T follicular helper cell (primary cell): ENCODE measurements around the gene CARS1.
"Not testable (repeated sequence)": the region's sequence is repeated elsewhere in the genome, so short reads cannot be mapped to it uniquely, and the experiment has no call there.

Experiments
- DNase-seq: peaks from one replicate; pipeline ENCODE4 v3.0.0-alpha.2; 2020; ENCODE audit warnings: low read depth

The CARS1 gene

DNA sequence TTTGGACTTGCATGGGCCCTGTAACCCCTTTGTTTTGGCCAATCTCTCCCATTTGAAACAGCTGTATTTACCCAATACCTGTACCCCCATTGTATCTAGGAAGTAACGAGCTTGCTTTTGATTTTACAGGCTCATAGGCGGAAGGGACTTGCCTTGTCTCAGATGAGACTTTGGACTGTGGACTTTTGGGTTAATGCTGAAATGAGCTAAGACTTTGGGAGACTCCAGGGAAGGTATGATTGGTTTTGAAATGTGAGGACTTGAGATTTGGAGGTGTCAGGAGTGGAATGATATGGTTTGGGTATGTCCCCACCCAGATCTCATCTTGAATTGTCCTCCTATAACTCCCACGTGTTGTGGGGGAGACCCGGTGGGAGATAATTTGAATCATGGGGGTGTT, 6.2 kb upstream of the CARS1 start:
- not testable (repeated sequence) for DNase-seq

GRCh38 chr11:3060436-3061025, 3.3 kb upstream of the CARS1 start:
- no peak for DNase-seq

DNA sequence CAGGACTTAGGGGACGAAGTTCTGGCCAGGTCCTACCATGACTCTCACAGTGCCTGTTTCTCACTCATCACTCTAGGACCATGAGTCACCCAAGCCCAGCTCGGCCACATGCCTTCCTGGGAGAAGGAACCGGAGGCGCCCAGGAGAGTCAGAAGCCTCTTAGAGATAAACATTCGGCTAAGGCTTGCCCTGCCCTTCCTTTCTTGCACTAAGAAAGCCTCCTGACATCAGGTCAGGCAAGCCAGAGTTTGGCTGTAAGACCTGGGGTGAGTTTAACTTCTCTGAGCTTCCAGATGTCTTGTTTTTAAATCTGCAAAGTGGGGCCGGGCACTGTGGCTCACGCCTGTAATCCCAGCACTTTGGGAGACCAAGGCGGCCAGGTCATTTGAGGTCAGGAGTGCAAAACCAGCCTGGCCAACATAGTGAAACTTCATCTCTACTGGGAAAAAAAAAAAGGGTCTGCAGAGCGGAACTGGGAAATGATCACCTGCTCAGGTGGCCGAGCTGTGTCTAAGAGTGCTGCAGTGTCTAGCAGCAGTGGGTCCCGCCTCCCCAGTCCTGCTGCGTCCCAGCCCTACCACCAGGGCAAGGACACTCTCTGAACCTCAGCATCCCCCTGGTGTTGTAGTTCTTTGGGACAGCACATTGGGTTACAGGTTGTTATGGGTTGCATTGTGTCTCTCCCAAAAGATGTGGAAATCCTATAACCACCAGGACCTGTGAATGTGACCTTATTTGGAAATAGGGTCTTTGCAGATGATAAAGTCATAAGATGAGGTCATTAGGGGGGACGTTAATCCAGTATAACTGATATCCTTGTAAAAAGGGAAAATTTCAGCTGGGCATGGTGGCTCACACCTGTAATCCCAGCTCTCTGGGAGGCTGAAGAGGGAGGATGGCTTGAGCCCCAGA, 1.8 kb upstream of the CARS1 start:
- no peak for DNase-seq

- no peak for DNase-seq
These were observed 741 bp downstream of the CARS1 start for GRCh38 chr11:3056296-3057068.

- no peak for DNase-seq
These were observed 1.3 kb downstream of the CARS1 start for GRCh38 chr11:3055891-3056290.

- DNase-seq, result no peak
These were observed 4.7 kb downstream of the CARS1 start for GRCh38 chr11:3052567-3052966.

DNA sequence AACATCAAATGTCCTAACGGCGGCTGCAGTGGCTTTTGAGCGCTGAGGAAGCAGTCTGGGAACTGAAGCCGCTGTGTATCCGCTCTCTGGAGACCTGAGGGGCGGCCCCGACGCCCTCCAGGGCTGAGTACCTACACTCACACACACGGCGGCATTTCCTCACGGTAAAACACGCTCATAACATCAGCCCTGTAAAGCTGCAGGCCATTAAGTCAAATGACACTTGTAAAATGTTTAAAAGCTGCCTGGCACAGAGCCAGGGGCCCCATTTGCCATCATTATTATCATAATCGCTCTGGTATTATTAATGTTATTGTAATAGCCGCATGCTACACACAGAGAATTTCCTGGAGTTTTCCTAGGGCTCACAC, 5.1 kb downstream of the CARS1 start:
- DNase-seq, result no peak

DNA sequence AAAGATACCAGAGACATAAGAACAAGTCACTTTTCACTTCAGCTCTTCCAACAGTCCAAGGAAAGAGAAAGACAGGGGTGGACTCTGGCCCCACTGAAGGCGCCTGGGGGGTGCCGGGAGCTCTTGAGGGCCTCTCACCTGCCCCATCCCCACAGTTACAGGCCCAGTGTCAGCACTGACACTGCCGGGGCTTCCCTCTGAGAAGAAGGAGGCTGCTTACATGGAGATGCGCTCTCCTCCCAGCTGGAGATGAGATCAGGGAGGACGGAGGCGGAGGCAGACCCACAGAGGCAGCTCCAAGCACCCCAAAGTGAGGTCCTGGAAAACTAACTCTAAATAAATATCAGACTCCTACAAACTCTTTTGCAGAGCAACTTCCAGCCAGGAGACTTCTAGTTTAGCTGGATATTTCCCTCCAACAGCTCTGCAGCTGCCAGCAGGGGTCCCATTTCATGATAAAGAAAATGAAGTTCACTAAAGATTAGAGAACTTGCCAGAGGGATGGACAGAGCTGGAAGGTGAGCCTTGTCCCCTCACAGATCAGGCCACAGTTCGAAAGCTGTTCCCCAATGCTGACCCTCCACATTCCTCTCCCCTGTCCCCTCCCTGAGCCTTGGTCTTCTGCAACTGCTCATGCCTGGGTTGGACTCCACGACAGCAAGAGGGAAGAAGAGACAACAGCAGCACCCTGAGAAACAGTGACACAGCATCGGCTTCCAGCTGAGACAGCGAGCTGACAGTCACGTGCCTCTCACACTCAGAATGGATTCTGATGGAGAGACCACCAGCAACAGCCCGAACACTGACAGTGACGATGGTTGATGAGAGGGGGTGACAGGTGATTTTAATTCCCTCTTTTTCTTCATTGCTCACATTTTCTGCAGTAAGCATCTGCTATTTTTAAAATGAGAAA, 5.8 kb downstream of the CARS1 start:
- DNase-seq, result no peak

GRCh38 chr11:3050386-3051195, 6.6 kb downstream of the CARS1 start:
- no peak for DNase-seq

GRCh38 chr11:3049430-3050243, 7.6 kb downstream of the CARS1 start:
- DNase-seq, result peak; percentile 35

DNA sequence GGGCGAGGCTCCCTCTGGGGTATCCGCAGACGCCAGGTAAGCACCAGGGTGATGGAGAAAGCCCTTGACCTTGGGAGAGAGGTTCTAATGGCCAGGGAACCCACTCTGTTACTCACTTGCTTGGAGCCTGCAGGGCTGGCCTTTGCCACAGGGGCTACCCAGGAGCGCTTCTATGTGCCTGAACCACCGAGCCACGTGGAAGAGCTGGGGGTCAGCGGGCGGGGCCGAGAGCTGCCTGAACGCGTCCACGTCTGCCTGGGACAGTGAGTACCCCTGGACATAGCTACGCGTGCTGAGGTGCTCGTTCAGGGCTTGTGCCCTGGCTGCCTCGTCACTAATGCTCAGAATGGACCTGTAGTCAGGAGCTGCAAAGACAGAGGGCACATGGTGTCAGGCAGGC, 9.6 kb downstream of the CARS1 start:
- DNase-seq, result no peak

DNA sequence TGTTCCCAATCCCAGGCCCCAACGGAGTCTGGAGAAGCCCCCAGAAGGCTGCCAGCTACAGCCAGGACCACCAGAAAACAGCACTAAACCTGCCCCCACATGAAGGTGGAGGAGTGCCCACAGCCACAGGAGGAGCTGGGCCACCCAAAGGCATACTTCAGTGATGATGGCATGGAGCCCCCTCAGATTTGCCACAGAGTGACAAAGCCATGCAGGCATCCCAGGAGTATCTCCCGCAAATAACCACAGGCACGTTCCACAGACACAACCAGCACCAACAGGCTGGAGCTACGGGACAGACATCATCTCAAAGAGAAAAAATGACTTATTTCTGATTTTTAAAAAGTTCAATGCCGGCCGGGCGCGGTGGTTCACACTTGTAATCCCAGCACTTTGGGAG, 10.6 kb downstream of the CARS1 start:
- no peak for DNase-seq

DNA sequence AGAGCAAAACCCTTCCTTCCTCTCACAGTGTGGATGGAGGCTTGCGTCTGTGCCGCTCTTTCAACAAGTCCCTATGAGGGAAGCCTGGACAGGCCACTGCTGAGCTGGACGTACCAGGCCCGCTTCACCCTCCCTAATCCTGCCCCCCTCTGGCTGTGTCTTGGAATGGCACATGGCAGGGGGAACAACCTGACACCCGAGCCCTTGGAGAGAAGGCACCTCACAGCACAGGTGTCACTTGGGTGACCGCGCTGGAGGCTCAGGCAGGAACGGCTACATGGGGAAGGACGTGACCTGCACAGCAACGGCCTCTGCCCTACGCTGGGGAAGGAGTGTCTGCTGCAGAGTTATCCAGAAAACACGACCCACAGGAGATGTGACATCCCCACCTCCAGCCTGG, 11.0 kb downstream of the CARS1 start:
- DNase-seq, result no peak

- no peak for DNase-seq
These were observed 12.3 kb downstream of the CARS1 start for GRCh38 chr11:3044915-3045314.

DNA sequence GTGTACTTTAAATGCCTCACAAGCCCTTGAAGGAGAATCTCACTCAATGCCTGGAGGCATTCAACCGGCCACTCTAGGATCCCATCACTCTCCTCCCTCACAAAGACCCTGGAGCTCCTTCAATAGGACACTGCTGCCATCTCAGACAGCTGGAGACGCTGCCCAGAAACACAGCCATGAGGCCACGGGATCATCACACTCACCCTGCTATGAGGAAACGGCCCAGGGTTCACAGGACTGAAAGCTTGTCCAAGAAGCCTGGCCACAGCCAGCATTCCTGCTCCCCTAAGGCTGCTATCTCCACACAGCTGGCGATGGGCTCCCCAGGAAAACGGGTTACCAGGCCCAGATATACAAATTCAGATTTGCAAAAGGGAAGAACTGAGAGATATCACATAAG, 13.2 kb downstream of the CARS1 start:
- DNase-seq, result no peak

DNA sequence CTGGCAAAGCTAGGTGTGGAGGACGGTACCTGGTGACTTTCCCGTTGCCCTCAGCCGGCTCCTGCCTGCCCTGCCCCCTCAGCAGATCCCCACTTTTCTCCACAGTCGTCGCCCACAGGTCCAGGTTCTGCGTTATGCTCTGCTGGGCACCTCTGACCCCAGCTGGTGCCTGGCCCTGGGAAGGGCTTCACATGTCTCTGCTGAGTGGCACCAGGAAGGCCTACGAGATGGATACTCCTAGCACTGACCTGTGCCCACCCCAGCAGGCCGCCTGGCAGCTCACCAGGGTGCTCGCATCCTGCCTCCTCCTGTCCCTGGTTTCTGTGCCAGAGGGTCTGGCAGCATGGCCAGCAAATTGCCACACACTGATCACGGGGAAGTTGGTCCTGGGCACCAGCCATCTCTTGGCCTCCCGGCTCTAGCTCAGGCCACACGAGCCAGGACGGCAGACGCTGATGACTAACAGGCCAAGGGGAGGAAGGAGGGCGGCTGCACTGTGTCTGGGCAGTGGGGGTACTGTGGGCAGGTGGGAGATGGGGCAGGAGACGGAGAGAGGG, 13.8 kb downstream of the CARS1 start:
- DNase-seq, result no peak

GRCh38 chr11:3042496-3043314, 14.5 kb downstream of the CARS1 start:
- no peak for DNase-seq

DNA sequence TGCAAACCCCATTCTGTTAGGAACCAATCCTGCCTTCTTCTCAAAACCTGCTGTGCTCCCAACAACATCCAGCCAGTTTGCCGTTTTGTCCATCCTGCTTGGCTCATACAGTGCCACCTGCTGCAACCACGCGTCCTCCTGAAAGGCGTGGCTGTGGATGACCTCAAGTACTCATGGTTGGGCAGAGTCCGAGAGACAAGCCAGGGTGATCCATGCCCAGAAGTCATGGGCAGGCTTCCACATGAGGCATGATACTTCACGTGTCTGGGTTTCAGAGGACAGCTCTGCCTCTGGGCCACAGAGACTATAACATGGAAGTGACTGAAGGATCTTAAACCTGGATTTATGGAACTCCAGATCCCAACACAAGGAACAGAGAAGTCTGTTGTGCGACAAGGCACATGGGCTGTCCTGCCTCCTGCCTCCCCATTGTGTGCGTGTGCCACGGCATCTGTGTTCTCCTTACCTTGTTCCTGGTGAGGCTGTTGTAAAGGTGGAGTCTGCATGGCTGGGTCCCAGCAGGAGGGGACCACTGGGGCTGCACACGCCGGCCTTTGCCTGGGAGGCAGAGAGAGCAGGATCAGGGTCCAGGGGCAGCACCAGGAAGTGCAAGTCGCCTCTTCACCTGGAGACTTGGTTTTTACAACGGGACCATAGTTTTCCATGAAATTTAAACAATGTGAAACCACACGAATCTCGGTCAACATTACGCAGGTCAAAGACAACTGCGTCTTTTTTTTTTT, 15.4 kb downstream of the CARS1 start:
- DNase-seq, result no peak
